K562 (cell line): ENCODE measurements around the gene RPL26. TPM values are rescaled to one million over a fixed set of nuclear protein-coding genes. Genes with fewer than 3 reads are reported as not detected.
A peak's percentile ranks its signal among the peaks of the same experiment; 100 is the strongest.

Experiments used
- ATAC-seq: fragments of 200-7000 bp; cut with Tn5 transposase; 3 replicates; pipeline ENCODE4 v1.9.1; 2020; ENCODE audit warnings: moderate library complexity
- BruUV-seq: library from RNA; stranded (reverse); fragments of 400-500 nt; replicated peaks from 2 replicates; lab custom pipeline; 2021; lab: Mats Ljungman, UMichigan
- CTCF ChIA-PET: fragments of 300-600 bp; formaldehyde crosslinking; extraction: SDS; loops from one replicate; lab custom pipeline; 2021; ENCODE audit warnings: low intra/inter-chr PET ratio; lab: Yijun Ruan, JAX
- POLR2A ChIA-PET: fragments of 300-600, 350-650 bp; sonication (Branson Sonifier 250); formaldehyde crosslinking; extraction: SDS; loops from one replicate; lab custom pipeline; 2021; ENCODE audit warnings: antibody characterized with exemption, inconsistent platforms; lab: Yijun Ruan, JAX
- DNase-seq, 4 experiments: peaks; one replicate each; pipeline versions ENCODE4 v3.0.0 to v3.0.0-alpha.2; 2011 to 2018; ENCODE audit warnings: low spot score in 3 of 4, mixed read lengths in 3 of 4; ENCODE audit errors: extremely low read depth in 1 of 4
- FAIRE-seq: peaks from 2 replicates; lab custom pipeline; 2011; peaks lifted over from hg19 to GRCh38; lab: Jason Lieb, UNC
- H2AFZ ChIP-seq: 2 replicates; pipeline ENCODE4 v1.6.0; 2011; ENCODE audit warnings: low read depth, low read length, control low read depth, inconsistent platforms
- H3K27ac ChIP-seq: fragments of 200-600 bp; 3 replicates; pipeline ENCODE4 v1.8.0; 2011; ENCODE audit warnings: low read depth, mild to moderate bottlenecking, control low read depth, inconsistent platforms, low read length, moderate library complexity, mixed read lengths; ENCODE audit errors: extremely low read depth
- H3K27me3 ChIP-seq, 2 experiments: fragments of 300-600 bp in 1 of 2; 2 replicates in 1 of 2; 3 replicates in 1 of 2; pipeline versions ENCODE4 v1.6.0 to v1.8.0; 2011; ENCODE audit warnings: inconsistent platforms in 2 of 2, low read length in 2 of 2, mild to moderate bottlenecking in 1 of 2, mixed read lengths in 1 of 2, moderate library complexity in 1 of 2; ENCODE audit not compliant: control insufficient read depth in 2 of 2, insufficient read depth in 2 of 2
- H3K36me3 ChIP-seq: fragments of 300-600 bp; 3 replicates; pipeline ENCODE4 v1.8.0; 2011; ENCODE audit warnings: mild to moderate bottlenecking, low read length, inconsistent platforms; ENCODE audit not compliant: control insufficient read depth, insufficient read depth
- H3K4me1 ChIP-seq, 2 experiments: fragments of 200-600 bp in 1 of 2; replicated peaks in 1 of 2; 2 replicates in 1 of 2; 3 replicates in 1 of 2; pipeline versions ENCODE4 v1.5.1 to v1.8.0; 2011; ENCODE audit warnings: inconsistent platforms in 2 of 2, low read length in 2 of 2, mild to moderate bottlenecking in 1 of 2, mixed read lengths in 1 of 2, moderate library complexity in 1 of 2; ENCODE audit not compliant: control insufficient read depth in 2 of 2, insufficient read depth in 2 of 2
- H3K4me2 ChIP-seq: 2 replicates; pipeline ENCODE4 v1.6.1; 2011; ENCODE audit warnings: low read length, control low read depth, inconsistent platforms, mixed read lengths; ENCODE audit not compliant: insufficient read depth
- H3K4me3 ChIP-seq: fragments of 200-600 bp; sonication (generic), shearing (Covaris generic); 2 replicates; pipeline ENCODE4 v1.5.1; 2016; ENCODE audit warnings: control low read depth, inconsistent platforms
- H3K79me2 ChIP-seq: fragments of 200-600 bp; 3 replicates; pipeline ENCODE4 v1.8.0; 2011; ENCODE audit warnings: low read length, inconsistent platforms; ENCODE audit not compliant: control insufficient read depth, insufficient read depth
- H3K9ac ChIP-seq, 2 experiments: 2 replicates each; pipeline versions ENCODE4 v1.6.0 to v1.6.1; 2011; ENCODE audit warnings: low read depth in 2 of 2, low read length in 2 of 2, control low read depth in 1 of 2, inconsistent platforms in 1 of 2, mild to moderate bottlenecking in 1 of 2, mixed read lengths in 1 of 2; ENCODE audit not compliant: insufficient read depth in 1 of 2
- H3K9me1 ChIP-seq: one replicate; pipeline ENCODE4 v1.6.0; 2011; ENCODE audit warnings: inconsistent platforms, mild to moderate bottlenecking, low read length, moderate library complexity; ENCODE audit not compliant: control insufficient read depth, insufficient read depth
- H3K9me3 ChIP-seq: replicated peaks from 2 replicates; pipeline ENCODE4 v1.5.1; 2011; ENCODE audit warnings: low read depth, low read length, inconsistent platforms; ENCODE audit not compliant: control insufficient read depth, insufficient read depth
- H4K20me1 ChIP-seq: replicated peaks from 2 replicates; pipeline ENCODE4 v1.6.1; 2011; ENCODE audit warnings: low read length, inconsistent platforms, mixed read lengths; ENCODE audit not compliant: control insufficient read depth, insufficient read depth
- BACH1 ChIP-seq: fragments of 200-800 bp; sonication (Bioruptor generic); IDR thresholded peaks from 2 replicates; pipeline ENCODE4 v1.6.1; 2016; ENCODE audit warnings: missing genetic modification characterization, missing compliant biosample characterization
- C11orf30 ChIP-seq: fragments of 450-650 bp; IDR thresholded peaks from 2 replicates; pipeline ENCODE4 v1.6.1; 2016; ENCODE audit warnings: low read depth, mild to moderate bottlenecking
- DACH1 ChIP-seq: fragments of 450-650 bp; IDR thresholded peaks from 2 replicates; pipeline ENCODE4 v1.6.1; 2018; ENCODE audit not compliant: partially characterized antibody
- HDAC1 ChIP-seq, 2 experiments: fragments of 450-650 bp; IDR thresholded peaks; 2 replicates each; pipeline ENCODE4 v1.6.1; 2016 to 2017; ENCODE audit warnings: inconsistent platforms in 1 of 2, mild to moderate bottlenecking in 1 of 2, moderate library complexity in 1 of 2
- HMG20B ChIP-seq: fragments of 250-450 bp; sonication (Bioruptor Pico); IDR thresholded peaks from 2 replicates; pipeline ENCODE4 v1.5.0; 2021; ENCODE audit warnings: mild to moderate bottlenecking
- HNRNPLL ChIP-seq: fragments of 200-400 bp; formaldehyde crosslinking; IDR thresholded peaks from 2 replicates; pipeline ENCODE4 v1.6.1; 2017; ENCODE audit warnings: low read length, low read depth, mild to moderate bottlenecking; ENCODE audit not compliant: poor library complexity, severe bottlenecking
- KDM4B ChIP-seq, 2 experiments: fragments of 450-650 bp in 1 of 2; sonication (generic) in 1 of 2; IDR thresholded peaks; 2 replicates each; pipeline ENCODE4 v1.6.1; 2016 to 2017; ENCODE audit warnings: borderline replicate concordance in 2 of 2, antibody characterized with exemption in 1 of 2, low read depth in 1 of 2, mild to moderate bottlenecking in 1 of 2
- MTA1 ChIP-seq: fragments of 450-650 bp; IDR thresholded peaks from 2 replicates; pipeline ENCODE4 v1.6.1; 2017; ENCODE audit warnings: borderline replicate concordance
- NR2C2 ChIP-seq, 2 experiments: fragments of 200-800 bp in 1 of 2; sonication (Bioruptor generic) in 1 of 2; sonication (generic) in 1 of 2; formaldehyde crosslinking in 1 of 2; IDR thresholded peaks; 2 replicates each; pipeline versions ENCODE4 v1.6.1 to v1.8.0; 2016 to 2022; ENCODE audit warnings: mild to moderate bottlenecking in 1 of 2, missing compliant biosample characterization in 1 of 2, missing genetic modification characterization in 1 of 2, missing genetic modification reagents in 1 of 2
- PCBP2 ChIP-seq: fragments of 200-400 bp; formaldehyde crosslinking; IDR thresholded peaks from 2 replicates; pipeline ENCODE4 v1.6.1; 2018; ENCODE audit warnings: low read length, low read depth, mild to moderate bottlenecking, moderate library complexity; ENCODE audit not compliant: poor library complexity, severe bottlenecking
- RBM17 ChIP-seq: fragments of 200-400 bp; formaldehyde crosslinking; IDR thresholded peaks from 2 replicates; pipeline ENCODE4 v1.6.1; 2017; ENCODE audit warnings: low read depth, mild to moderate bottlenecking, low read length, borderline replicate concordance
- SOX6 ChIP-seq: fragments of 450-650 bp; IDR thresholded peaks from 2 replicates; pipeline ENCODE4 v1.6.1; 2014; ENCODE audit warnings: mild to moderate bottlenecking
- STAT5A ChIP-seq: IDR thresholded peaks from 2 replicates; pipeline ENCODE4 v1.6.1; 2012; ENCODE audit warnings: low read length, inconsistent platforms, borderline replicate concordance
- SUPT5H ChIP-seq: fragments of 450-650 bp; IDR thresholded peaks from 2 replicates; pipeline ENCODE4 v1.6.1; 2016
- TAF15 ChIP-seq: fragments of 200-400 bp; formaldehyde crosslinking; IDR thresholded peaks from 2 replicates; pipeline ENCODE4 v1.6.1; 2017; ENCODE audit warnings: mild to moderate bottlenecking, low read depth, low read length, moderate library complexity
- TCF3 ChIP-seq: sonication (generic); formaldehyde crosslinking; IDR thresholded peaks from 2 replicates; pipeline ENCODE4 v1.4.0; 2020; ENCODE audit warnings: mild to moderate bottlenecking, missing genetic modification reagents
- ZFX ChIP-seq: sonication (generic); formaldehyde crosslinking; IDR thresholded peaks from 2 replicates; pipeline ENCODE4 v1.8.0; 2022; ENCODE audit warnings: mild to moderate bottlenecking, missing genetic modification reagents, moderate library complexity
- ZNF140 ChIP-seq: fragments of 250-450 bp; sonication (Bioruptor Pico); IDR thresholded peaks from 2 replicates; pipeline ENCODE4 v1.8.0; 2021; ENCODE audit warnings: moderate library complexity, mild to moderate bottlenecking, inconsistent platforms
- ZNF274 ChIP-seq: IDR thresholded peaks from 2 replicates; pipeline ENCODE4 v1.6.1; 2011; ENCODE audit warnings: low read depth, mild to moderate bottlenecking, low read length, moderate library complexity, borderline replicate concordance
- ZNF561 ChIP-seq: fragments of 450-650 bp; formaldehyde crosslinking; conservative IDR thresholded peaks from 2 replicates; pipeline ENCODE4 v1.4.0; 2020; ENCODE audit warnings: mild to moderate bottlenecking, moderate library complexity
- ZNF699 ChIP-seq: fragments of 250-450 bp; sonication (Bioruptor Pico); IDR thresholded peaks from 2 replicates; pipeline ENCODE4 v1.8.0; 2021; ENCODE audit warnings: mild to moderate bottlenecking, moderate library complexity; ENCODE audit not compliant: insufficient replicate concordance
- WGBS: fragments of 100-300 bp; shearing (Covaris generic); methylation state at CpG from one replicate; pipeline ENCODE4 v1.1.6; 2016; ENCODE audit warnings: low coverage, mixed read lengths; ENCODE audit not compliant: insufficient coverage; ENCODE audit errors: missing lambda C conversion rate; 5-methylcytosine and 5-hydroxymethylcytosine counted together
- in situ Hi-C: fragments of 300-500 bp; cut with MboI; formaldehyde crosslinking; loops from 4 replicates; pipeline ENCODE4 v1.15.0; 2018; ENCODE audit warnings: inconsistent platforms, mixed read lengths
- intact Hi-C: fragments of 100-400 bp; cut with micrococcal nuclease; formaldehyde crosslinking; loops from 2 replicates; pipeline ENCODE4 v1.14.2; 2022
- polyA plus RNA-seq, 8 experiments: library from polyadenylated mRNA; depleted of rRNA in 4 of 8; stranded (reverse) in 5 of 8; unstranded in 3 of 8; fragments of >200 nt; fragmentation: Nextera tagmentation in 2 of 8; fragmentation: Illumina TruSeq in 1 of 8; extraction: Ambion mirVana in 2 of 8; extraction: Trizol in 1 of 8; gene quantifications; 2 replicates each; pipeline versions ENCODE4 v1.2.1 to v1.2.3, GENCODE V29; 2011 to 2014; ENCODE audit warnings: inconsistent platforms in 1 of 8, missing spikeins in 1 of 8
- total RNA-seq, 7 experiments: library from RNA; depleted of rRNA in 6 of 7; stranded (reverse); fragments of >200 nt in 6 of 7; fragmentation: Illumina TruSeq in 2 of 7; extraction: Trizol in 2 of 7; gene quantifications; 2 replicates each; pipeline versions ENCODE4 v1.2.1 to v1.2.3, GENCODE V29; 2011 to 2021; ENCODE audit warnings: low replicate concordance in 1 of 7
- TF ChIP-seq, protein P1 (sequence below): fragments of 450-650 bp; IDR thresholded peaks from 2 replicates; pipeline ENCODE4 v1.6.1; 2016; ENCODE audit warnings: antibody characterized with exemption
- TF ChIP-seq, protein P2 (sequence below): fragments of 450-650 bp; formaldehyde crosslinking; IDR thresholded peaks from 2 replicates; pipeline ENCODE4 v1.4.0; 2022; ENCODE audit warnings: mild to moderate bottlenecking, moderate library complexity

The RPL26 gene
- total and polyA plus RNA-seq, 9 of the 15 experiments (the other 6 are each of a cell fraction or from before 2014, with no cell fraction given), result 1,474 to 4,074 (median 2,904) TPM

GRCh38 chr17:8401107-8401506 lies 18.1 kb upstream of the RPL26 start:
- ATAC-seq, result no peak

More at GRCh38 chr17:8401107-8401506, 18.1 kb upstream of the RPL26 start:
- TF ChIP-seq BACH1 (tag), result no peak
- TF ChIP-seq MTA1, result 0 out of 2 replicates have a peak, but pooled peaks have one; percentile 51
- no peak for TF ChIP-seq ZNF140
- no peak for TF ChIP-seq ZFX (CRISPR knock-in tag)
- TF ChIP-seq HDAC1 (IDR thresholded peaks at IDR 0.05), result peak in 1 of 2 experiments; percentile 25; a peak in 1 of 4 replicates
- no peak for TF ChIP-seq RBM17
- TF ChIP-seq ZNF699, result no peak
- no peak for TF ChIP-seq ZNF274
- no peak for TF ChIP-seq TCF3 (CRISPR knock-in tag)
- no peak for TF ChIP-seq HNRNPLL
- TF ChIP-seq PCBP2, result no peak
- no peak for TF ChIP-seq STAT5A
- no peak for TF ChIP-seq NR2C2 (CRISPR knock-in tag; IDR thresholded peaks at IDR 0.05)
- TF ChIP-seq NR2C2 (tag; IDR thresholded peaks at IDR 0.05), result no peak
- TF ChIP-seq TAF15, result no peak
- no peak for TF ChIP-seq ZNF561 (CRISPR knock-in tag)
- TF ChIP-seq SOX6, result no peak
- TF ChIP-seq C11orf30, result no peak
- no peak for TF ChIP-seq SUPT5H
- TF ChIP-seq KDM4B (IDR thresholded peaks at IDR 0.05; ENCODE audit: borderline replicate concordance in 2 of 2, low read depth in 1 of 2), result no peak
- no peak for TF ChIP-seq HMG20B
- peak; percentile 84 for TF ChIP-seq DACH1
- TF ChIP-seq, protein P1, sequence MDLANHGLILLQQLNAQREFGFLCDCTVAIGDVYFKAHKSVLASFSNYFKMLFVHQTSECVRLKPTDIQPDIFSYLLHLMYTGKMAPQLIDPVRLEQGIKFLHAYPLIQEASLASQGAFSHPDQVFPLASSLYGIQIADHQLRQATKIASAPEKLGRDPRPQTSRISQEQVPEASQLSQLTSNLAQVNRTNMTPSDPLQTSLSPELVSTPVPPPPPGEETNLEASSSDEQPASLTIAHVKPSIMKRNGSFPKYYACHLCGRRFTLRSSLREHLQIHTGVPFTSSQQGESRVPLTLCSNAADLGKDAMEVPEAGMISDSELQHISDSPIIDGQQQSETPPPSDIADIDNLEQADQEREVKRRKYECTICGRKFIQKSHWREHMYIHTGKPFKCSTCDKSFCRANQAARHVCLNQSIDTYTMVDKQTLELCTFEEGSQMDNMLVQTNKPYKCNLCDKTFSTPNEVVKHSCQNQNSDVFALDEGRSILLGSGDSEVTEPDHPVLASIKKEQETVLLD, result peak; percentile 65
- TF ChIP-seq, protein P2, sequence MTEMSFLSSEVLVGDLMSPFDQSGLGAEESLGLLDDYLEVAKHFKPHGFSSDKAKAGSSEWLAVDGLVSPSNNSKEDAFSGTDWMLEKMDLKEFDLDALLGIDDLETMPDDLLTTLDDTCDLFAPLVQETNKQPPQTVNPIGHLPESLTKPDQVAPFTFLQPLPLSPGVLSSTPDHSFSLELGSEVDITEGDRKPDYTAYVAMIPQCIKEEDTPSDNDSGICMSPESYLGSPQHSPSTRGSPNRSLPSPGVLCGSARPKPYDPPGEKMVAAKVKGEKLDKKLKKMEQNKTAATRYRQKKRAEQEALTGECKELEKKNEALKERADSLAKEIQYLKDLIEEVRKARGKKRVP, result no peak
- TF ChIP-seq, all 486 proteins: peak for 4
- no peak overlapping the region for H3K27ac ChIP-seq
- WGBS, result 20% methylated on average over 2 of the region's 2 CpGs
- no peaks in the 10 kb centered on the region for H3K9me1 ChIP-seq
- no peak overlapping the region for H3K4me3 ChIP-seq
- no peak for DNase-seq
- intact Hi-C loops (no loop called here), in situ Hi-C loops (loop anchor here (10.0 kb wide), 1 partner anchor 354 kb away; the partner anchor contains the start of gene SPDYE4)
- ChIA-PET POLR2A (no interaction called here), CTCF (no interaction called here)
- peaks cover 0 to 9% of the 10 kb centered on the region in 2 experiments; a peak in 2 of 5 replicates for H3K4me1 ChIP-seq
- no peaks in the 10 kb centered on the region for H3K79me2 ChIP-seq
- no peaks in the 10 kb centered on the region for H4K20me1 ChIP-seq
- H3K9ac ChIP-seq, result no peak overlapping the region
- FAIRE-seq, result no peak
- BruUV-seq, result no TSS peak
- no peak overlapping the region for H3K4me2 ChIP-seq
- no peak overlapping the region for H2AFZ ChIP-seq
- no peaks in the 10 kb centered on the region for H3K36me3 ChIP-seq
- H3K27me3 ChIP-seq, result peaks cover 0 to 15% of the 10 kb centered on the region in 2 experiments; a peak in 3 of 5 replicates
- no peaks in the 10 kb centered on the region for H3K9me3 ChIP-seq
